SW 1271 (cell line): Measurements from ENCODE around the gene TXNDC5.
"Not testable (repeated sequence)": the region's sequence is repeated elsewhere in the genome, so short reads cannot be mapped to it uniquely, and the experiment has no call there.

Source experiments
- DNase-seq, 2 experiments: peaks; one replicate each; lab custom pipeline; 2025; lab: John Stamatoyannopoulos, UW

Gene TXNDC5

DNA sequence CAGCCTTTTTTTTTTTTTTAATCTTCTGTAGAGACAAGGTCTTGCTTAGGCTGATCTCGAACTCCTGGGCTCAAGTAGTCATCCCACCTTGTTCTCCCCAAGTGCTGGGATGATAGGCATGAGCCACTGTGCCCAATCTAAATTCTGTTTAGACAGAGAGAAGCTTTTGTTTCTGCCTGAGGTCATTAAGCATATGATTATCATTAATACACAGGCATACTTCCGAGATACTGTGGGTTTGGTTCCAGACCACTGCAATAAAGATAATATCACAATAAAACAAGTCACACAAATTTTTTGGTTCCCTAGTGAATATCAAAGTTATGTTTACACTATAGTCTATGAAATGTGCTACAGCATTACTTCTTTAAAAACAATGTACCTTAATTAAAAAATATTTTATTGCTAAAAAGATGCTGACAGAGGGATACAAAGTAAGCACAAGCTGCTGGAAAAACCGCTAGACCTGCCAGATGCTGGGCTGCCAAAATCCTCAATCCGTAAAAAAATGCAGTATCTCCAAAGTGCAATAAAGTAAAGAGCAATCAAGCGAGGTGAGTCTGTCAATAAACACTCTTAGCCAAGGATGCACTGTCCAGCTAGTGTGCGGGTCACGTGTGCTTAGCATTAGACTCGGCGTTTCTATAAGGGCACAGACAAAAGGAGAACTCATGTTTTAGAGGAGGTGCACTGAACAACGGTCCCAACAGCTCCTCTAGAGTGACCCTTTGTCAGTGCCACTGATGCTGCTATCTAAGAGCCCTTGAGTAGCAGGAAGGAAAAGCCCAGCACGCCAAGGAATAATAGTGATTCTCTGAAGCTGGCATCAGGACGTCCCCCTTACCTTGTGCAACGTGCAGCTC lies 16.1 kb downstream of the TXNDC5 start:
- no peak for DNase-seq

DNA sequence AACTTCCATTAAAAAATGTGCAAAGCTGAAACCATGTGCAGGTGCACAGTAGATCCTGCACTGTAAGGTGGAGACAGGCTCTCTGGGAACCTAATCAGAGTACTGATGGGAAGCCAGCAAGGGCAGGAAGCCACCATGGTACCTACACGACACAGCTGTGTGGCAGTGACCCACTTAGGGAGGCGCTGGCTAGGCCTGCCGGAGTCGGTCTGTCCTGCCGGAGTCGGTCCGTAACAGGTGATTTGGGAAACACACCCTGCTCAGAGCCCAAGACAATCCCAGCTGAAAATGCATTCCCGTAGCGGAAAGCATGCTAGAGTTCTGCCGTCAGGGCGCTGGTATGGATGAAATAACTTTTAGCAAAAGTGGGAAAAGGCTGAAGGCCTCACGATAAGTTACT lies 17.2 kb downstream of the TXNDC5 start:
- no peak for DNase-seq

DNA sequence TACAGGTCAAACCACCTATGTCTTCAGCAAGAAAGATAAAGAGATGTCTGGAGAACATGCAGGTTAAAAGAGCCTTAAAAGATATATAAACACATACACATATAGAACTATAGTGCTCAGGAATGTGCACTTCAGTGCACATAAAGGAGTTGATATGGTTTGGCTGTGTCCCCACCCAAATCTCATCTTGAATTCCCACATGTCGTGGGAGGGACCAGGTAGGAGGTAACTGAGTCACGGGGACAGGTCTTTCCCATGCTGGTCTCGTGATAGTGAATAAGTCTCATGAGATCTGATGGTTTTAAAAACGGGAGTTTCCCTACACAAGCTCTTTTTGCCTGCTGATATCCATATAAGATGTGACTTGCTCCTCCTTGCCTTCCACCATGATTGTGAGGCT lies 18.2 kb downstream of the TXNDC5 start:
- DNase-seq, result not testable (repeated sequence)

DNA sequence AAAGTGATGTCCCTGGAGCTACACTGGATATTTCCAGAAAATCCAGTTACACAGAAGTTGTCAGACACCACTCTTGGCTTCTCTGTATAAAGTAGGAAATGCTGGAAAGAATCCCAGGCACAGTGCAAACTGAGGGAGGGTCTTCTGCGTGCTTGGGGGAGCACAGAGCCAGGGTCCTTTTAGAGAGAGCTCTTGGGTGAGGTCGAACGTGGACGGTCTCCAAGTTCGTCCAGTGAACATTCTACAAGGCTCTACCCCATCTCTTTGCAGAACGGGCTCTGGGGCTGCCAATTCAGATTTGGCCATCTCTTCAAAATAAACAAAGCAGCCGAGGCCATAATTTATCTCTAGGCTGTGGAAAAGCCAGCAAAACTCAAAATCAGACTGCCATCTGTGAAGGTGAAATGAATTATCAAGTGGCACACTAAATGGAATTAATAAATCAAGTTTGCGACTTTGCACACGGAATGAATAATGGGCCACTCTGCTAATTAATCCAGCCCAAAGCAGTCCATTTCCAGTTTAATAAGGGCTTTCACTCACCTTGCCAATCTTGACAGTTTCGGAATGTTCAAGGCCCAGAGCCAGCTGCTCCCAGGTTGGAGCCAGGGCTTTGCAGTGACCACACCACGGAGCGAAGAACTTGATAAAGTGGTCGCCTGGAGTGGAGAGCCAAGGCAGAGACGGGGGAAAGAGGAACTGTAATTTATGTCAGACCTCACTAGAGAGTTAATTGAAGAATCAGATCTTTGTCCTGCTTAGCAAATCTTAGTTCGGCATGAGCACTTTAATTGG lies 19.3 kb downstream of the TXNDC5 start:
- no peak for DNase-seq

DNA sequence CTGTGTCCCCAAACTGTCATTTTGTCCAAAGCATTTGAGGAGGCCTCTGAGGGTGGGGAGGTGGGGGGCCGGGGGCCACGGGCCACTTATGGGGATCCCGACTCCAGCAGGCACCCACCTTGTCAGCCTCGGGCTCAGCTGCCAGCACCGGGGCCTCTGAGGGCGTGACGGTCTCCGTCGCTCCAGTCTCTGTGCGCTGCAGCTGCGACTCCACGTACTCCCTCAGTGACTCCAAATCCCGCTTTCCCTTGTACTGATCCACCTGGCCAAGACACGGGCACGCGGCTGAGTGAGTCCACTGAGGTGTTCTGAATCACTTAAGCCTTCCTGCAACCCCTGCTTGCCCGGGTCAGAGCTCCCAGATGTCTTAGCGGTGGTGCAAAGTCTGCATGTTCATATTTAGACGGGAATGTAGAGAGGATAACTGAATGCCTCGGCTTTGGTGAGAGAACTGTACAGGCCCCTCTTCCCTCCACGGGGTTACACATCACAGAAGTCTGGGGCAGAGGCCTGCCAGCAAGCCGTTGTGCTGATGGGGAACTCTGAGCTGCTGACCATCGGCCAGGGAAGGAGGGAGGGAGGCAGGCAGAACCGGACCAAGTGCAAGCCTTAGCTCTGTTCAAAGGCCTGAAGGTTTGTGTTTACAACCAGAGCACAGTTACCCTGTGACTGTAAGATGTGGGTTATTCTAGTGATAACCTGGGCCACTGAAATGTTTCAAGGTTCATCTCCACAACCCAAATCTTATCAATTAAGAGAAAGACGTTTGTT lies 21.8 kb downstream of the TXNDC5 start:
- no peak for DNase-seq

DNA sequence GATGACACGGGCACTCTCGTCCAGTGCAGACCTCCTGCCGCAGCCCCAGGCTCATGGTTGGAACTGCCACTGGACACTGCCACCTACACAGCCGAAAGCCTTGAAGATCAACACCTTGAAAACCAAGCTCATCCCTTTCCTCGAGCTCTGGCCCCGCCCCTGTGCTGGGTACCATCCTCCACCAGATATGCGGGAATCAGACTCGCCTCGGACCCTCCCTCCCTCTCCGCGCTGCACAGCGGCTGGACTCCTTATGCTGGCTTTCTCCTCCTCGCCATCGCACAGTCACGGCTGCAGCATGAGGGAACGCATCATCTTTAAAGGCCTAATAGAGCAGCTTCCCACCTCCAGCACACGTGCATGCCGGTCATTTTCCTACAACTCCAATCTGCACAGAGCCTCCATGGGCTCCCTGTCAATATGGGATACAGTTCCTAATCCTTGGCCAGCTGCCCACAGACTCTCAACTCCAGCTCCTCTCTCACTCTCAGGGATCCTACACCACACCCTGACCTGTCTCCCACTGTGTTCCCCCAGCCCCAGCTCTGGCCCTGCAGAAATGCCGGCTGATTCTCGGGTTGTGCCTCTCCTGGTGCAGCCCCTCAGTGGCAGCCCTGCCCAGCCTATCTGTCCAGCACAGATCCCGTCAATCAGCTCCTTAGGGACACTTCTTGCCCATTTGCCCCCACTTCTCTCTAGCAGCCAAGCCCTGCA lies 23.2 kb downstream of the TXNDC5 start:
- no peak for DNase-seq

DNA sequence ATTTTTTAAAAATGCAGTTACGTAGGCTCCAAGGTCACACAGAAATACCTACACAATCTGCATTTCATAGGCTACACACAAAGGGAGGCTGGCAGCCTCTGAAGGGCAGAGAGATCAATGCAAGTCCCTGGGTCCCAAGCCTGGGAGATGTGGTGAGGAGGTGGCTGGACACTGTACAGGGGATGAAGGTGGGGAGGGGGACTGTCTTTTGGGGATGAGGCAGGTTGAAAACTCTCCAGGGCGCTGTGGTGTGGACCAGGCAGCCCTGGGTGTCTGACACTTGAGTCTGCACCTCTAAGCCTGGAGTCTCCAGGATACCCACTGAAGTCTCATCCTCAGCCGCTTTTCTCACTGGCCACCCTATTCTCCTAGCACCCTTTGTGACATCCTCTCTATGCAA lies 24.5 kb downstream of the TXNDC5 start:
- no peak for DNase-seq

DNA sequence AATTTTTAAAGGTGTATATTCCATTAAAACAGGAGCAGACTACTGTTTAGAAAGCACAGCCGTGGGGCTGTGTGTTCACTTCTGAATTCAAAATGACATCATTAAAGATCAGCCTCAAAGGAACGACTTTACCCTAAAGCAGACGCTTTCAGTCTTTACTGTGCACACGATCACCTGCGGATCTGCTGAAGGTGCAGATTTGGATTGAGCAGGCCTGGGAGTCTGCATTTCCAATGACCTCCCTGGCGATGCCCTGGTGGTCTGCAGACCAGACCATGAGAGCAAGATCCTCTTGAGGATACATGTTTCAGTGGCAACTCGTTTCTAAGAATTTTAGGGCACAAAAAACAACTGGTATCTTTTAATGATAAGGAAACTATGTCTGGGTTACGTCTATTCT lies 27.2 kb downstream of the TXNDC5 start:
- no peak for DNase-seq

DNA sequence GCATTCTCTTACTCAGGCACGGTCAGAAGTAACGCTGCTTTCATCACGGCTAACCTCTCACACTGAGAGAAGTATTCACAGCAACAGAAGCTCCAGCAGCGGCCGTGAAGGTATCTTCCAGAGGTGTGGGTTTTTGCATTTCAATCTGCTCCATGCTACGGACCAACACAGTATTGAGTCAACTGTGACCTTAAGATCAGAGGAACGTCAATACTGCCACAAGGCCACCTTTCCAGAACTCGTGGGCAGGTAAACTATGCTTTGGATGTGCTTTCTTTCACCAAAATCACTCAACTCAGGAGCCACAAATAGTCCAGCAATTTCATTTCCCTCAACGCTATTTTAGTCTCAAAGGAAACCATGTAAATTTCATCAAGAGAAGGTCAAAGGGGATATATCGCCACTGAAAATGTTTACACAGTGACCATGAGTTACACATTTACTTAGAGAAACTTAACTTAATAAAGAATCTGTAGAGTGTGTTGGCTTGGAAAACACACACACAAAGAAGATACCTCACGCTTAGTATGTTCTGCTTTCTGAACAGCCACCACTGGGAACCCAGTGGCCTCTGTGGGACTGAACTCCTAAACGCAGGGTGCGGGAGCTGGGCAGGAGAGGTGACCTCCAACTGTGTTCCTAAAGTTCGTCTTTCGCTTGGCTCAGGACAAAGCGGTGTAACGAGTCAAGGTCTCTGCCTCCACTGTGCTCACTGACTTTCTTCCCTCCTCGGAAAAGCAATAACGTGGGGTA lies 27.9 kb downstream of the TXNDC5 start:
- no peak for DNase-seq

DNA sequence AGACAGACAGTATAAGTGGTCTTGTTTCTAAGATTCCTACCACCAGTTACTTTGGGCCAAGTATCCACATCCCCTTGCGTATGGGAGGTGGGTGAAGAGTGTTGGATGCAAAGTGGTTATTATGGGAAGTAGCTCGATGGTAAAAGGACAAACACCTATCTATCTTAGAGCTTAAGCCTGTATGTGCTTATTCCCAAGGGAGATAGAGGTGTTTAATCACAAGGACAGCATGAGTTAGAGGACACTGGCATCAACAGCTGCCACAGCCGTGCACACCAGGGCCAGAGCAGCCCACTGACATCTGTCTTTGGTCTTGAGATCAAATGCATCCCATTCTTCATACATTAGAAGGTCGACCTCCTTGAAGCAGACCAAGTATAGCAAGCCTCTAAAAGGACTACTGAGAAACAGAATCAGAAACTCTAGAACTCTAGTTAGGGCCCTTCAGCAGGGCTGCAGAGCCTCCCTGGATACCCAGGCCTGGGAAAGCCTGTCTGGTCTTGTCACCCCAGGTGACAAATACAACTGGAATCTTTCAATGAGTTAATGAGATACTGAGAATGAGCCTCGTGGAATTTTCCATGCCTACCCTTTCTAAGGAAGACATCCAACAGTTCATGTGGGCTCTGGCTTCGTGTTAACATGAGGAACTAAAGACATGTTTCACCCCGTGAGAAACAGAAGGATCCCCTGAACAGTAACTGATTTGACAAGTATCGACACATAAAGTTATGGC lies 28.7 kb downstream of the TXNDC5 start:
- DNase-seq, result no peak

DNA sequence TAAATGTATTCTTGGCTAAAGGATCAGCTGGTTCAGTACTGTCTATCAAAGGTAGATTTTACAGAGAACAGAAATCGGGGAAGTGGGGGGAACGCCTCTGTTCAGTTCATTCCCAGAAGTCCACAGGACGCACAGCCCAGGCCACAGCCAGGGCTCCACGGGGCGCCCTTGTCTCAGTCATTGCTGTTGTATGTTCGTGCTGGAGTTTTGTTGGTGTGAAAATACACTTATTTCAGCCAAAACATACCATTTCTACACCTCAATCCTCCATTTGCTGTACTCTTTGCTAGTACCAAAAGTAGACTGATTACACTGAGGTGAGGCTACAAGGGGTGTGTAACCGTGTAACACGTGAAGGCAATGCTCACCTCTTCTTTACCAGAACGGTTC lies 29.9 kb downstream of the TXNDC5 start:
- DNase-seq, result no peak

DNA sequence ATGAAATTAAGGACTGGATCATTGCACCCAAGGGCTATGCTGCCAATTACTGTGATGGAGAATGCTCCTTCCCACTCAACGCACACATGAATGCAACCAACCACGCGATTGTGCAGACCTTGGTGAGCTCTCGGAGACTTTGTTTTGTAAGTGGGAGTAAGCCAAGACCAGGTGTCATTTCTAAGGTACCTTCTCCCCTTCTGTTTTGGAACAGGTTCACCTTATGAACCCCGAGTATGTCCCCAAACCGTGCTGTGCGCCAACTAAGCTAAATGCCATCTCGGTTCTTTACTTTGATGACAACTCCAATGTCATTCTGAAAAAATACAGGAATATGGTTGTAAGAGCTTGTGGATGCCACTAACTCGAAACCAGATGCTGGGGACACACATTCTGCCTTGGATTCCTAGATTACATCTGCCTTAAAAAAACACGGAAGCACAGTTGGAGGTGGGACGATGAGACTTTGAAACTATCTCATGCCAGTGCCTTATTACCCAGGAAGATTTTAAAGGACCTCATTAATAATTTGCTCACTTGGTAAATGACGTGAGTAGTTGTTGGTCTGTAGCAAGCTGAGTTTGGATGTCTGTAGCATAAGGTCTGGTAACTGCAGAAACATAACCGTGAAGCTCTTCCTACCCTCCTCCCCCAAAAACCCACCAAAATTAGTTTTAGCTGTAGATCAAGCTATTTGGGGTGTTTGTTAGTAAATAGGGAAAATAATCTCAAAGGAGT lies 30.4 kb downstream of the TXNDC5 start:
- DNase-seq, result no peak

DNA sequence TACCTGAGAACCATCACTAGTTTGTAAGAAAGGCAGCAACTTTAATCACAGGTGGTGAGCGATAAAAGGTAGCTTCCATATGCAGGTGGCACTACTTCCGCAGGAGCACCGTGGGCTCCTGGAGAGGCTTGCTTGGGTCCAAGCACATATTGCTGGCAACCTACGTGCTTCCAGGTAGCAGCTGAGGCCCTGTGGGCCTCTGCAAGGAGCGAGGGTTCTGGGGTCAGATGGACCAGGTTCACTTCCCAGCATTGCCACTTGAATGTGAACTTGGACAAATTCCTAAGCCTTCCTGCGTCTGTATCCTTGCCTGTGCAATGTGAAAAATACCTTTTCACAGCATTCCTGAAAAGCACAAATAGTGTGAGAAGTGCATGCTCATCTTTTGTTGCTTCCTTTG lies 31.0 kb downstream of the TXNDC5 start:
- no peak for DNase-seq

DNA sequence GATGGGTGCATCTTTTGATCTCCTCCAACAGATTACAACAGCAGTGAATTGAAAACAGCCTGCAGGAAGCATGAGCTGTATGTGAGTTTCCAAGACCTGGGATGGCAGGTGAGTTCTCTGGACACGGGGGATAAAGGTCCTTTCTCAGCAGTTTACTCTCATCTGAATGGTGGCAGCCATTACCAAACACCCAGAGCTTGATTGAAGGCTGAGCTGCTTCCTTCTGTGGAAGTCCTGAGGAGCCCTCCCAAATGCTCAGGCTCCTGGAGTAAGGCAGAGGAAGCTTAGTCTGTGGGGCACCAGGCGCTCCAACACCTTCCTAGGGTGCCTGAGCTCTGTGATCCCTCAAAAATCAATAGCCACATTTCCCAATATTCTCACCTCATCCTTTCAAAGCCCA lies 31.5 kb downstream of the TXNDC5 start:
- no peak for DNase-seq

DNA sequence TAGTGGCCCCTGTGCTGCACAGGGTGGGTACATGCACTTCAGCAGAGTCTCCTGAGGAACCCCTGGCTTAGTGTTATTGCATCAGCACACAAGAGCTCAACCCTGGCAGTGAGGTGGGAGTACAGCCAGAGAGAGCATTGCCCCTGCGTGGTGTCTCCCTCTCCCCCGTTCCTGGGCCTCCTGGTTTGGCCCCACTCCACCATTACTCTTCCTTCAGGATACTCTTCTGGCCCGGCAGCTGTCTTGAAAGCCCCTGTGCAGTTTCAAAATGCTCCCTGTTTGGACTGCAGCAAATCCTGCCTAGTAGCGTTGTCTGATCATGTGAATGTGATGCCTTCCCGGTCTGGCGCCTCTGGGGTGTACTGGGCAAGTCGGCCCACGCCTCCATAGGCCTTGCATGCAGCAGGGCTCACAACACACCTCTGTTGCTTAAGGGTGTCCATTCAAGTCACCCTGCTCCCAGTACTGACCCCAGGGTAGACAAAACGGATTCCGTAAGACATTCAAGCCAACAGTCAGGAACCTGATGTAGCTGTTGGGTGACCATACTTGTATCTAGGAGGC lies 32.1 kb downstream of the TXNDC5 start:
- no peak for DNase-seq

DNA sequence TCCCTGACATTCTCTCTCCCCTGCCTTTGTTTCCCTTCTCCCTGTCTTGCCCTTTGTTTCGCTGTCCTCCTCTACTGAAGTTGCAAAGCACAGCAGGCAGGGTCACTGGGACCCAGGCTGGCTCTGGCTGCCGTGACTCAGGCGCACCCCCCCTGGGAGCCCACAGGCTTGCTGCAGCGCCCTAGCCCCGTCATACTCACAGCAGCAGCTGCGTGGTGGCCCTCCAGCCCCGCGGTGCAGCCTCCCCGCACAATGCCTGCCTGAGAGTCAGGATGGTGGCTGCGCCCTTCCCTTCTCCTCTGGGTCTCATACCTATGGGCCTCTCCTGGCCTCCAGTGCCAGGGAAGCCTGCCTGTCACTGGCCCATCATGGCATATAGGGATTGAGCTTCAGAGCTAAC lies 41.7 kb downstream of the TXNDC5 start:
- no peak for DNase-seq

DNA sequence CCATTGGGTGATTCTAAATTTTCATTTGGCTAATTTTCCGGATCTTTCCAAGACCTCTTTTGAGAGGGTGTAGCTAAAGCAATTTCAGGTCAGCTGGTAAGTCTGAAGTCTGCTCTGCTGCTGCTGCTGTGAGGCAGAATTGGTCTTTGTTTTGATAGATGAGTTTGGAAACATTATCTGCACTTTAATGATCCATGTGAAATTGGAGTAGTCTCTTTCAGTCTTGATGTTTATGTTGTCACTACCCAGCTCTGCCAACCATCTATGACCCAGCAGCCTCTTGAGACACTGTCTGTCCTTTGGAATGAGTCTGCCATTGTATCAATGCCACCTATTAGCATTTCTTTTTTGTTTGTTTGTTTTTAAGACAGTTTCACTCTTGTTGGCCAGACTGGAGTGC lies 44.1 kb downstream of the TXNDC5 start:
- no peak for DNase-seq

DNA sequence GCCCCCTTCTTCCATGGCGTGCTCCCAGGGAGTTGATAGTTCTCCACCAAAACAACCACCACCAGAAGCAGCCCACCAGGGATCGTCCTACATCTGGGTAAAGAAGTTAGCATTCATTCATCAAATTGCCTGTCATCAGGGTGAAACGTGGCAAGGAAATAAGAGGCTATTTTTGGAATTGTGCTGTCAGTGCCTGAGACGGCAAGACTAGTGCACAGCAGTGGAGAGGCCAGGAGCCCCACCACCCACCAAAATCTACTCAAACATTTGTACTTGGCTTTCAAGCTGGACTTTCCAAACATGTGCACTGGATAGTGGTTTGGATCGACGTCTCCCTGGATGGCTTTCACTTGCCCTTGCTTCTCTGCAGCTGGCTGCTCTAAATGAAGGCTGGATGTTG lies 44.8 kb downstream of the TXNDC5 start:
- no peak for DNase-seq

DNA sequence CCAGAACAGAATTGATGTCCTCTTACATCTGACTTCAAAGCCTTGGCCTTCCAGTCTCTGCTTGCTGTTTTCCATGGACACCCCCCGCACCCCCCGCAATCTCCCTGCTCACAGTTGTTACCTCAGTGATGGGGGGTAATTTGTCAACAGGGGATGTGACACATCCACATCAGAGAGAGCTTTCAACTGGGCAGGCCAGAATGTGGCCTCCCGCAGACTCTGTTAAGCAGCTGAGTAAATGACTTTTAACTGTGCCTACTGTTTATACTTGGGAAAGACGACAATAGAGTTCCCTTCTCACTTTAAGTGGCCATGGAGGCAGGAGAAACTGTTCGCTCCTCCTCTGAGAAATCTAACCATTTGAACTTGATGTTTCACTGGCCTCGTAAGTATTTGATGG lies 51.0 kb downstream of the TXNDC5 start:
- DNase-seq, result no peak

DNA sequence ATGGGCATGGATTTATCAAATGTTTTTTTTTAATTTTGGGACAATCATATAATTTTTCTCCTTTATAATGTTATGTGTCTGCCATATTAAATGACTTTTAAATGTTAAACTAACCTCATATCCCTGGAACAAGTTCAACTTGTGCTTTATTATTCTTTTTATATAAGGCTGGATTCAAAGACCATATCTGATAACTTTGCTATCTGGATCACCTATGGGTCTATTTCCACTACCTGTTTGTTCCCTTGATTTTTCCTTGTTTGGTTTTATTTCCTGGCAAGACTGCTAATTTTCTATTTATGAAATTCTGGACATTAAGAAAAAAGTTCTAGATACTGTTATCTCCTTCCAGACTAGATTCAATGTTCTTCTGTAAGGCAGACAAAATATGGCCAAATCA lies 58.8 kb downstream of the TXNDC5 start:
- DNase-seq, result no peak
